Measurements from ENCODE around the gene CACNA1H. TPM values are rescaled to one million over a fixed set of nuclear protein-coding genes. Genes with fewer than 3 reads are reported as not detected.

CACNA1H gene
- total RNA-seq, 1 experiment from 2014 or later = 24.3 TPM

GRCh38 chr16:1108299-1109252 is 44.3 kb upstream of the CACNA1H start:
- Histone ChIP-seq H3K9me2 (ENCODE audit: insufficient read depth) (no peaks in the 10 kb centered on the region), H3K9ac (ENCODE audit: low read length) (no peak overlapping the region), H3K9me3 (ENCODE audit: control insufficient read depth in 1 of 2, insufficient read depth in 1 of 2, low read depth in 1 of 2, low read length in 2 of 2) (no peaks in the 10 kb centered on the region), H3K79me2 (ENCODE audit: insufficient read depth, low read length) (no peaks in the 10 kb centered on the region), H4K20me1 (ENCODE audit: insufficient read depth) (no peaks in the 10 kb centered on the region), H3K27ac (ENCODE audit: low read depth, low read length) (no peak overlapping the region), H3K4me3 (replicated peaks in 1 of 2; ENCODE audit: low read depth in 1 of 2, low read length in 2 of 2) (no peak overlapping the region), H3K27me3 (ENCODE audit: insufficient read depth, low read length) (no peaks in the 10 kb centered on the region), H2AFZ (ENCODE audit: low read depth, low read length, poor library complexity, severe bottlenecking) (no peak overlapping the region), H3K36me3 (ENCODE audit: control insufficient read depth in 1 of 2, insufficient read depth in 2 of 2, low read length in 2 of 2) (no peaks in the 10 kb centered on the region), H3K4me2 (ENCODE audit: low read length) (no peak overlapping the region), H3K4me1 (ENCODE audit: control insufficient read depth in 1 of 2, insufficient read depth in 2 of 2, low read length in 2 of 2) (peaks cover 0 to 6% of the 10 kb centered on the region in 2 experiments; a peak in 2 of 4 replicates)
- BruUV-seq (replicated peaks) = no TSS peak
- no peak for TF ChIP-seq CEBPB (IDR thresholded peaks at IDR 0.05; ENCODE audit: low read depth)
- no peak for TF ChIP-seq FOSL1 (IDR thresholded peaks at IDR 0.05; ENCODE audit: low read depth)
- TF ChIP-seq MAX (IDR thresholded peaks at IDR 0.05) = no peak
- TF ChIP-seq EZH2phosphoT487 (IDR thresholded peaks at IDR 0.05; ENCODE audit: borderline replicate concordance) = no peak
- no peak for TF ChIP-seq POLR2AphosphoS5 (IDR thresholded peaks at IDR 0.05; ENCODE audit: low read depth, low read length)
- TF ChIP-seq EZH2 (IDR thresholded peaks at IDR 0.05) = no peak
- no peak for TF ChIP-seq CBX3 (IDR thresholded peaks at IDR 0.05; ENCODE audit: low read depth)
- no peak for TF ChIP-seq SRF (IDR thresholded peaks at IDR 0.05; ENCODE audit: low read depth)
- ChIA-PET RAD21 (ENCODE audit: low non-redundant PET in 1 of 2, low total read pairs in 2 of 2, uncharacterized antibody in 2 of 2, unreplicated experiment in 2 of 2) (no interaction called here), POLR2A (no interaction called here), CTCF (no interaction called here)
- intact Hi-C loops (cut with micrococcal nuclease) = no loop called here
- ATAC-seq = no peak
- DNase-seq (ENCODE audit: low read depth, low spot score) = no peak

GRCh38 chr16:1109648-1110047 is 43.3 kb upstream of the CACNA1H start:
- RAD21 ChIA-PET (ENCODE audit: low non-redundant PET in 1 of 2, low total read pairs in 2 of 2, uncharacterized antibody in 2 of 2, unreplicated experiment in 2 of 2) = no interaction called here
- Histone ChIP-seq H3K9me2 (ENCODE audit: insufficient read depth) (no peaks in the 10 kb centered on the region), H3K27me3 (ENCODE audit: insufficient read depth, low read length) (no peaks in the 10 kb centered on the region), H3K4me3 (replicated peaks in 1 of 2; ENCODE audit: low read depth in 1 of 2, low read length in 2 of 2) (no peak overlapping the region), H4K20me1 (ENCODE audit: insufficient read depth) (no peaks in the 10 kb centered on the region), H3K27ac (ENCODE audit: low read depth, low read length) (no peak overlapping the region), H3K36me3 (ENCODE audit: control insufficient read depth in 1 of 2, insufficient read depth in 2 of 2, low read length in 2 of 2) (no peaks in the 10 kb centered on the region), H3K4me2 (ENCODE audit: low read length) (no peak overlapping the region), H3K9me3 (ENCODE audit: control insufficient read depth in 1 of 2, insufficient read depth in 1 of 2, low read depth in 1 of 2, low read length in 2 of 2) (no peaks in the 10 kb centered on the region), H2AFZ (ENCODE audit: low read depth, low read length, poor library complexity, severe bottlenecking) (no peak overlapping the region), H3K4me1 (ENCODE audit: control insufficient read depth in 1 of 2, insufficient read depth in 2 of 2, low read length in 2 of 2) (peaks cover 0 to 6% of the 10 kb centered on the region in 2 experiments; a peak in 2 of 4 replicates), H3K79me2 (ENCODE audit: insufficient read depth, low read length) (no peaks in the 10 kb centered on the region), H3K9ac (ENCODE audit: low read length) (no peak overlapping the region)
- ATAC-seq = no peak
- no peak for DNase-seq (ENCODE audit: low read depth, low spot score)
- POLR2A ChIA-PET = no interaction called here
- CTCF ChIA-PET = no interaction called here
- intact Hi-C loops (cut with micrococcal nuclease) = no loop called here
- no TSS peak for BruUV-seq (replicated peaks)
- TF ChIP-seq CBX3 (IDR thresholded peaks at IDR 0.05; ENCODE audit: low read depth) (no peak), YY1 (IDR thresholded peaks at IDR 0.05; ENCODE audit: extremely low read depth, insufficient replicate concordance, low read depth, low read length) (no peak), RAD21 (IDR thresholded peaks at IDR 0.05; ENCODE audit: low read depth) (no peak), CTCF (IDR thresholded peaks at IDR 0.05 in 2 of 3, conservative IDR thresholded peaks at IDR 0.05 in 1 of 3; ENCODE audit: borderline replicate concordance in 1 of 3, insufficient read depth in 1 of 3, low read depth in 2 of 3, low read length in 2 of 3) (no peak)
